K562 (cell line): Measurements from ENCODE around the gene AP2M1. TPM values are rescaled to one million over a fixed set of nuclear protein-coding genes. Genes with fewer than 3 reads are reported as not detected.

Source experiments
- HDAC1 ChIP-seq, 2 experiments: fragments of 450-650 bp; IDR thresholded peaks; 2 replicates each; pipeline ENCODE4 v1.6.1; 2016 to 2017; ENCODE audit warnings: inconsistent platforms in 1 of 2, mild to moderate bottlenecking in 1 of 2, moderate library complexity in 1 of 2
- KDM5B ChIP-seq: fragments of 200-600 bp; sonication (generic); IDR thresholded peaks from 2 replicates; pipeline ENCODE4 v1.6.1; 2012; ENCODE audit warnings: low read depth, mild to moderate bottlenecking, moderate library complexity, low read length, control low read depth, inconsistent platforms; ENCODE audit not compliant: insufficient replicate concordance
- MAFK ChIP-seq: IDR thresholded peaks from 2 replicates; pipeline ENCODE4 v1.6.1; 2011; ENCODE audit warnings: low read length, improper control_type of control experiment
- RBFOX2 ChIP-seq: fragments of 200-400 bp; formaldehyde crosslinking; IDR thresholded peaks from 2 replicates; pipeline ENCODE4 v1.6.1; 2017; ENCODE audit warnings: low read depth, mild to moderate bottlenecking, low read length, moderate library complexity
- TBP ChIP-seq: optimal IDR thresholded peaks from 2 replicates; pipeline ENCODE3; 2011; ENCODE audit warnings: low read depth, low read length, improper control_type of control experiment
- polyA plus RNA-seq, 8 experiments: library from polyadenylated mRNA; depleted of rRNA in 4 of 8; stranded (reverse) in 5 of 8; unstranded in 3 of 8; fragments of >200 nt; fragmentation: Nextera tagmentation in 2 of 8; fragmentation: Illumina TruSeq in 1 of 8; extraction: Ambion mirVana in 2 of 8; extraction: Trizol in 1 of 8; gene quantifications; 2 replicates each; pipeline versions ENCODE4 v1.2.1 to v1.2.3, GENCODE V29; 2011 to 2014; ENCODE audit warnings: inconsistent platforms in 1 of 8, missing spikeins in 1 of 8
- total RNA-seq, 7 experiments: library from RNA; depleted of rRNA in 6 of 7; stranded (reverse); fragments of >200 nt in 6 of 7; fragmentation: Illumina TruSeq in 2 of 7; extraction: Trizol in 2 of 7; gene quantifications; 2 replicates each; pipeline versions ENCODE4 v1.2.1 to v1.2.3, GENCODE V29; 2011 to 2021; ENCODE audit warnings: low replicate concordance in 1 of 7
- TF ChIP-seq, protein P1 (sequence below), 2 experiments: fragments of 450-650 bp; formaldehyde crosslinking in 1 of 2; IDR thresholded peaks; 2 replicates each; pipeline versions ENCODE4 v1.4.0 to v1.6.1; 2014 to 2020; ENCODE audit warnings: mild to moderate bottlenecking in 2 of 2, borderline replicate concordance in 1 of 2, low read depth in 1 of 2
- TF ChIP-seq, protein P2 (sequence below): fragments of 250-450 bp; sonication (Bioruptor Pico); IDR thresholded peaks from 2 replicates; pipeline ENCODE4 v1.5.0; 2021; ENCODE audit warnings: mild to moderate bottlenecking, moderate library complexity
- TF ChIP-seq, protein P3 (sequence below), 2 experiments: fragments of 150-350 bp in 1 of 2; IDR thresholded peaks; 2 replicates each; pipeline ENCODE4 v1.6.1; 2012 to 2016; ENCODE audit warnings: low read depth in 2 of 2, low read length in 2 of 2, mild to moderate bottlenecking in 1 of 2, moderate library complexity in 1 of 2

Gene AP2M1
- total and polyA plus RNA-seq, 9 of the 15 experiments (the other 6 are each of a cell fraction or from before 2014, with no cell fraction given): 118 to 505 (median 296) TPM

DNA sequence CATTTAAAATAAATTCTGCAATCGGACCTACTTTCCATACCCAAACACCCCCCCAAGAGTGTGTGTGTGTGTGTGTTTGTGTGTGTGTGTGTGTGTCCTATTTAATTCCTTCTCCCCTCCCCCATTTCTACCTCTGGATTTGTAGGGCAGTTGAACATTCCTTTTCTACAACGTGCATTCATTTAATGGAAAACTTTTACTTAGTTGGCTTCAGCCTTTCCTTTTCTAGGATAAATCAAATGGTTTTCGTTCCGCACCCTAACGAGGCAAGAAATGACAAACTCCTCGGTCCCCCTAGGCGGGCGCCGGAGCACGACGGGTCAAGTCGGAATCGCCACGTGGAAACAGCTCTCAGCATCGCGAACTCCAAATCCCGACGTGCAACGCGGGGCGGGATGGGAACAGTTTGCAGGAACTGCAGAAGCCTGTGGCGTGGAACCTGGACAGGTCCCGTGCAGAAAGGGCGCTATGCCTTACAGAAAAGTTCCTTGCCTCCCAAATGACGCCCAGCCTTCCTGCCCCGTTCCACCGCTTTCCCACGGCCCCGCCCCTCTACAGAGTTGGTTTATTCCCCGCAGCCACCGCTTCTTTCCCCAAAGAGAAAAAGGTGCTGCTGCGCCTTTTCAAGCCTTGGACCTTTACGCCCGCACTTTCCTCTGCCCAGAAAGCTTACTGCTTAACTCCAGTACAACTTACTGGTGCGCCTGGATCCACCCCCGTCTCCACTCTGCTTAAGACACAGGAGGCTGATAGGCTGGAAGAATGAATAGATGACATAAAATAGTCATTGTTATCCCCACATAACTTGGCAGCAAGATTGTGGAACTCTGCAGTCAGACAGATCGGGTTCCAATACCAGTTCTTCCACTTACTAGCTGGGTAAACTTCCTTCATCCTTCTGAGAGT is 40.6 kb upstream of the AP2M1 start (continued):
- TF ChIP-seq, protein P1, sequence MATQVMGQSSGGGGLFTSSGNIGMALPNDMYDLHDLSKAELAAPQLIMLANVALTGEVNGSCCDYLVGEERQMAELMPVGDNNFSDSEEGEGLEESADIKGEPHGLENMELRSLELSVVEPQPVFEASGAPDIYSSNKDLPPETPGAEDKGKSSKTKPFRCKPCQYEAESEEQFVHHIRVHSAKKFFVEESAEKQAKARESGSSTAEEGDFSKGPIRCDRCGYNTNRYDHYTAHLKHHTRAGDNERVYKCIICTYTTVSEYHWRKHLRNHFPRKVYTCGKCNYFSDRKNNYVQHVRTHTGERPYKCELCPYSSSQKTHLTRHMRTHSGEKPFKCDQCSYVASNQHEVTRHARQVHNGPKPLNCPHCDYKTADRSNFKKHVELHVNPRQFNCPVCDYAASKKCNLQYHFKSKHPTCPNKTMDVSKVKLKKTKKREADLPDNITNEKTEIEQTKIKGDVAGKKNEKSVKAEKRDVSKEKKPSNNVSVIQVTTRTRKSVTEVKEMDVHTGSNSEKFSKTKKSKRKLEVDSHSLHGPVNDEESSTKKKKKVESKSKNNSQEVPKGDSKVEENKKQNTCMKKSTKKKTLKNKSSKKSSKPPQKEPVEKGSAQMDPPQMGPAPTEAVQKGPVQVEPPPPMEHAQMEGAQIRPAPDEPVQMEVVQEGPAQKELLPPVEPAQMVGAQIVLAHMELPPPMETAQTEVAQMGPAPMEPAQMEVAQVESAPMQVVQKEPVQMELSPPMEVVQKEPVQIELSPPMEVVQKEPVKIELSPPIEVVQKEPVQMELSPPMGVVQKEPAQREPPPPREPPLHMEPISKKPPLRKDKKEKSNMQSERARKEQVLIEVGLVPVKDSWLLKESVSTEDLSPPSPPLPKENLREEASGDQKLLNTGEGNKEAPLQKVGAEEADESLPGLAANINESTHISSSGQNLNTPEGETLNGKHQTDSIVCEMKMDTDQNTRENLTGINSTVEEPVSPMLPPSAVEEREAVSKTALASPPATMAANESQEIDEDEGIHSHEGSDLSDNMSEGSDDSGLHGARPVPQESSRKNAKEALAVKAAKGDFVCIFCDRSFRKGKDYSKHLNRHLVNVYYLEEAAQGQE (IDR thresholded peaks at IDR 0.05; ENCODE audit: borderline replicate concordance): 0 out of 2 replicates have a peak, but pooled peaks have one; percentile 32
- TF ChIP-seq, protein P1 (CRISPR knock-in tag; IDR thresholded peaks at IDR 0.05; ENCODE audit: low read depth): peak; percentile 36; the same call in 1 of the 2 replicates
- TF ChIP-seq MAFK (no peak), KDM5B (peak; percentile 62), RBFOX2 (peak; percentile 82), HDAC1 (IDR thresholded peaks at IDR 0.05) (peak in 1 of 2 experiments; percentile 80; a peak in 2 of 4 replicates), TBP (peak; percentile 72)
- TF ChIP-seq, protein P2, sequence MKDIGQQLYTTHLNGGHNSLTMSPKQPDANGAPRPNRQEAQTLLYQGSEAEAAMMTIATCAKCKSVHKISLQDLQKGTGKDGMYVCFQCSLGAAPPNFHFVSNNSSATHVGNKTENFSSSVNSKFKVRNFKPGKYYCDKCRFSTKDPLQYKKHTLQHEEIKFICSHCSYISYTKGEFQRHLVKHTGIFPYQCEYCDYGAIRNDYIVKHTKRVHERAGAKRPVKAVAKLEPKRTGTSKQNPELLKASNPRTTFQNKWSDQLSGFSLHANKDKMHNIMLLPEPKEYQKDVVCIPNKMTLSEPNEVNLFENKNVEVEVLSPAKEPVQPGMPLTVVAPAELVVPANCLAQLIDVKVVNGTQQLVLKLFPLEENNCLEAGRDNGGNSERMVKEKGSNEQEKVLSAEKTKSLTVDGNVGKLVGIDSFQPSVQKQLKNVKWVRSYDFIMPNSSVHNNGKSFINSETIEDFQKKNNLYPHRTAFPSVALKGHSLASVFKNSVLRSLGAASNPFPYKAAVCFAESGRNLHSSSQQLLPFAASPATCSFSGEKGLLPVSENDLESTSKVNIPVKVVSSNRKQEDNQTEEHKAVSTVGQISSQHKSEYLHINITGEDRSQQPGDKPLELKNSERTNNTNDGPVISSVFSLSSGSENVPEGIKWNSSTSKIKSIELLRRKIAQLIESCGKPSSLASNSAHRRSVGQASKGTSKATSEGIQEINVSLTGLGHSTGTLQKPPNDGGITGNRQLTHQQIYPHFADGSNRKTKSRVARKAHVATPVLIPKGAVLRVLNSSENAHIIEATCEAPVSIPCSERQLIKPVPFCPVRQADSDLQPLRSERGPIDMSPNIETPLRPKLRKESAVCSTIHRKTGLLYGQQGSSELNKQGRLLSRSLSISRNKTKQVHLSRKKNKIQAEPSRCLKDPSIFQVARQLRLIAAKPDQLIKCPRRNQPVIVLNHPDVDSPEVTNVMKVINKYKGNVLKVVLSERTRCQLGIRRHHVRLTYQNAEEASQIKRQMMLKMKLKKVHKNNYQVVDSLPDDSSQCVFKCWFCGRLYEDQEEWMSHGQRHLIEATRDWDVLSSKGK (CRISPR knock-in tag): no peak
- TF ChIP-seq, protein P3, sequence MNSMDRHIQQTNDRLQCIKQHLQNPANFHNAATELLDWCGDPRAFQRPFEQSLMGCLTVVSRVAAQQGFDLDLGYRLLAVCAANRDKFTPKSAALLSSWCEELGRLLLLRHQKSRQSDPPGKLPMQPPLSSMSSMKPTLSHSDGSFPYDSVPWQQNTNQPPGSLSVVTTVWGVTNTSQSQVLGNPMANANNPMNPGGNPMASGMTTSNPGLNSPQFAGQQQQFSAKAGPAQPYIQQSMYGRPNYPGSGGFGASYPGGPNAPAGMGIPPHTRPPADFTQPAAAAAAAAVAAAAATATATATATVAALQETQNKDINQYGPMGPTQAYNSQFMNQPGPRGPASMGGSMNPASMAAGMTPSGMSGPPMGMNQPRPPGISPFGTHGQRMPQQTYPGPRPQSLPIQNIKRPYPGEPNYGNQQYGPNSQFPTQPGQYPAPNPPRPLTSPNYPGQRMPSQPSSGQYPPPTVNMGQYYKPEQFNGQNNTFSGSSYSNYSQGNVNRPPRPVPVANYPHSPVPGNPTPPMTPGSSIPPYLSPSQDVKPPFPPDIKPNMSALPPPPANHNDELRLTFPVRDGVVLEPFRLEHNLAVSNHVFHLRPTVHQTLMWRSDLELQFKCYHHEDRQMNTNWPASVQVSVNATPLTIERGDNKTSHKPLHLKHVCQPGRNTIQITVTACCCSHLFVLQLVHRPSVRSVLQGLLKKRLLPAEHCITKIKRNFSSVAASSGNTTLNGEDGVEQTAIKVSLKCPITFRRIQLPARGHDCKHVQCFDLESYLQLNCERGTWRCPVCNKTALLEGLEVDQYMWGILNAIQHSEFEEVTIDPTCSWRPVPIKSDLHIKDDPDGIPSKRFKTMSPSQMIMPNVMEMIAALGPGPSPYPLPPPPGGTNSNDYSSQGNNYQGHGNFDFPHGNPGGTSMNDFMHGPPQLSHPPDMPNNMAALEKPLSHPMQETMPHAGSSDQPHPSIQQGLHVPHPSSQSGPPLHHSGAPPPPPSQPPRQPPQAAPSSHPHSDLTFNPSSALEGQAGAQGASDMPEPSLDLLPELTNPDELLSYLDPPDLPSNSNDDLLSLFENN (IDR thresholded peaks at IDR 0.05; ENCODE audit: low read depth in 2 of 2, low read length in 2 of 2): no peak
